Ecto neural progenitor cell (in vitro differentiated cells): Measurements from ENCODE around the gene MYO1F.
"Not testable (repeated sequence)": the region's sequence is repeated elsewhere in the genome, so short reads cannot be mapped to it uniquely, and the experiment has no call there.

Experiments used
- DNase-seq: peaks from one replicate; pipeline ENCODE4 v3.0.0-alpha.2; 2018; ENCODE audit warnings: low spot score

The MYO1F gene

GRCh38 chr19:8577247-8577646, at the start of gene MYO1F:
Gene MYO1F, minus strand, starts transcription at chr19:8577442. Its CDS starts 133 bp downstream, at chr19:8577309.
- no peak for DNase-seq

GRCh38 chr19:8626842-8627241, 49.6 kb upstream of the MYO1F start:
- no peak for DNase-seq

GRCh38 chr19:8622886-8623285, 45.6 kb upstream of the MYO1F start:
- not testable (repeated sequence) for DNase-seq

- DNase-seq: no peak
Observed at GRCh38 chr19:8618751-8619150, 41.5 kb upstream of the MYO1F start.

GRCh38 chr19:8617984-8618383, 40.7 kb upstream of the MYO1F start:
- DNase-seq: no peak

GRCh38 chr19:8617325-8617724, 40.1 kb upstream of the MYO1F start:
- not testable (repeated sequence) for DNase-seq

GRCh38 chr19:8616861-8617260, 39.6 kb upstream of the MYO1F start:
- no peak for DNase-seq

GRCh38 chr19:8615813-8616596, 38.8 kb upstream of the MYO1F start:
- peak; percentile 75 for DNase-seq

GRCh38 chr19:8615024-8615423, 37.8 kb upstream of the MYO1F start:
- no peak for DNase-seq

GRCh38 chr19:8614455-8614854, 37.2 kb upstream of the MYO1F start:
- no peak for DNase-seq

- DNase-seq: no peak
Observed at GRCh38 chr19:8612807-8613171, 35.5 kb upstream of the MYO1F start.

- no peak for DNase-seq
Observed at GRCh38 chr19:8611877-8612806, 34.9 kb upstream of the MYO1F start.

GRCh38 chr19:8611391-8611876, 34.2 kb upstream of the MYO1F start:
- DNase-seq: no peak

- no peak for DNase-seq
Observed at GRCh38 chr19:8610936-8611300, 33.7 kb upstream of the MYO1F start.

GRCh38 chr19:8610041-8610935, 33.0 kb upstream of the MYO1F start, which contains the start of gene ADAMTS10:
Gene ADAMTS10, minus strand, starts transcription at chr19:8610715. Its CDS starts 5,005 bp downstream, at chr19:8605710.
- DNase-seq: peak; percentile 67

- DNase-seq: peak; percentile 82
Observed at GRCh38 chr19:8609279-8610040, 32.2 kb upstream of the MYO1F start.

- DNase-seq: no peak
Observed at GRCh38 chr19:8608941-8609278, 31.7 kb upstream of the MYO1F start.

- no peak for DNase-seq
Observed at GRCh38 chr19:8607386-8607785, 30.1 kb upstream of the MYO1F start.

GRCh38 chr19:8605514-8605913, 28.3 kb upstream of the MYO1F start:
- DNase-seq: no peak

- no peak for DNase-seq
Observed at GRCh38 chr19:8601796-8602195, 24.6 kb upstream of the MYO1F start.

GRCh38 chr19:8600816-8601215, 23.6 kb upstream of the MYO1F start:
- no peak for DNase-seq
